HepG2 (cell line): Measurements from ENCODE around the gene MBL2. TPM values are rescaled to one million over a fixed set of nuclear protein-coding genes. Genes with fewer than 3 reads are reported as not detected.

ENCODE experiments used
- DR1 ChIP-seq: sonication (generic); formaldehyde crosslinking; IDR thresholded peaks from 2 replicates; pipeline ENCODE4 v1.8.0; 2021; ENCODE audit warnings: mild to moderate bottlenecking, missing genetic modification reagents, inconsistent platforms
- HNRNPLL ChIP-seq: fragments of 200-400 bp; formaldehyde crosslinking; IDR thresholded peaks from 2 replicates; pipeline ENCODE4 v1.6.1; 2017; ENCODE audit warnings: mild to moderate bottlenecking, low read depth, low read length; ENCODE audit not compliant: poor library complexity, severe bottlenecking
- PCBP2 ChIP-seq: fragments of 200-400 bp; formaldehyde crosslinking; optimal IDR thresholded peaks from 2 replicates; pipeline ENCODE3; 2018; ENCODE audit warnings: low read length, low read depth; ENCODE audit not compliant: poor library complexity, severe bottlenecking
- RFX1 ChIP-seq: fragments of 450-650 bp; IDR thresholded peaks from 2 replicates; pipeline ENCODE4 v1.6.1; 2017
- ZBTB38 ChIP-seq: sonication (generic); formaldehyde crosslinking; IDR thresholded peaks from 2 replicates; pipeline ENCODE4 v1.5.1; 2020; ENCODE audit warnings: mild to moderate bottlenecking, missing genetic modification reagents
- ZBTB4 ChIP-seq: sonication (generic); formaldehyde crosslinking; IDR thresholded peaks from 2 replicates; pipeline ENCODE4 v1.4.0; 2020; ENCODE audit warnings: missing genetic modification reagents, mild to moderate bottlenecking, borderline replicate concordance
- ZHX1 ChIP-seq: sonication (generic); formaldehyde crosslinking; IDR thresholded peaks from 2 replicates; pipeline ENCODE4 v1.8.1; 2022; ENCODE audit warnings: low read depth, mild to moderate bottlenecking, missing genetic modification reagents
- ZNF263 ChIP-seq: sonication (generic); formaldehyde crosslinking; IDR thresholded peaks from 2 replicates; pipeline ENCODE4 v1.4.0; 2020; ENCODE audit warnings: missing genetic modification reagents
- ZNF556 ChIP-seq: sonication (generic); formaldehyde crosslinking; IDR thresholded peaks from 2 replicates; pipeline ENCODE4 v1.4.0; 2020; ENCODE audit warnings: mild to moderate bottlenecking, missing genetic modification reagents, borderline replicate concordance
- ZNF687 ChIP-seq: sonication (generic); formaldehyde crosslinking; IDR thresholded peaks from 2 replicates; pipeline ENCODE4 v1.5.1; 2020; ENCODE audit warnings: mild to moderate bottlenecking, missing genetic modification reagents, moderate library complexity
- ZNF878 ChIP-seq: sonication (generic); formaldehyde crosslinking; IDR thresholded peaks from 2 replicates; pipeline ENCODE4 v1.8.1; 2023; ENCODE audit warnings: mild to moderate bottlenecking, missing genetic modification reagents, moderate library complexity
- polyA plus RNA-seq, 8 experiments: library from polyadenylated mRNA; depleted of rRNA in 3 of 8; stranded (reverse) in 7 of 8; unstranded in 1 of 8; fragments of >200 nt; fragmentation: Illumina TruSeq in 4 of 8; extraction: Trizol in 4 of 8; gene quantifications; 2 replicates each; pipeline versions ENCODE4 v1.2.1 to v1.2.3, GENCODE V29; 2011 to 2016; ENCODE audit warnings: low read depth in 4 of 8, missing spikeins in 1 of 8, mixed read lengths in 1 of 8; ENCODE audit not compliant: insufficient read depth in 1 of 8
- total RNA-seq, 5 experiments: library from RNA; depleted of rRNA; stranded (reverse); fragments of >200 nt; fragmentation: Illumina TruSeq; extraction: Trizol; gene quantifications; 2 replicates each; pipeline ENCODE4 v1.2.3, GENCODE V29; 2016; ENCODE audit warnings: low read depth in 1 of 5

MBL2 gene
- total and polyA plus RNA-seq, 2 of the 13 experiments (the other 11 are each of a cell fraction or from before 2014, with no cell fraction given) = 9.6 to 16.2 TPM

GRCh38 chr10:52778511-52779392 lies 6.2 kb upstream of the MBL2 start (continued):
- no peak for TF ChIP-seq ZHX1
- peak; percentile 60; the same call in 1 of the 2 replicates for TF ChIP-seq ZBTB4 (CRISPR knock-in tag)
- no peak for TF ChIP-seq ZNF878 (CRISPR knock-in tag)
- peak; percentile 43 for TF ChIP-seq ZBTB38 (CRISPR knock-in tag)
- TF ChIP-seq RFX1 = no peak
- TF ChIP-seq PCBP2 = peak; percentile 91
- TF ChIP-seq ZNF556 (CRISPR knock-in tag) = no peak
- TF ChIP-seq ZNF687 = peak; percentile 65
- TF ChIP-seq HNRNPLL = peak; percentile 30
- no peak for TF ChIP-seq DR1 (CRISPR knock-in tag)
- peak; percentile 62; the same call in 1 of the 2 replicates for TF ChIP-seq ZNF263
- TF ChIP-seq, all 625 proteins: peak for 14
